IPS-NIHi7 (cell line): ENCODE data around the gene ADGRL3.
"Not testable (repeated sequence)": the region's sequence is repeated elsewhere in the genome, so short reads cannot be mapped to it uniquely, and the experiment has no call there.

Source experiments
- DNase-seq: peaks from one replicate; pipeline ENCODE4 v3.0.0; 2012; ENCODE audit warnings: mixed read lengths; ENCODE audit errors: extremely low spot score

Gene ADGRL3

GRCh38 chr4:61756937-61757336 lies 556.8 kb downstream of the ADGRL3 start:
- not testable (repeated sequence) for DNase-seq

GRCh38 chr4:61757983-61758382 lies 557.9 kb downstream of the ADGRL3 start:
- DNase-seq: not testable (repeated sequence)

- DNase-seq: not testable (repeated sequence)
Measured at GRCh38 chr4:61758596-61758995, 558.5 kb downstream of the ADGRL3 start.

GRCh38 chr4:61759245-61759644 lies 559.1 kb downstream of the ADGRL3 start:
- not testable (repeated sequence) for DNase-seq

GRCh38 chr4:61759885-61760284 lies 559.8 kb downstream of the ADGRL3 start:
- not testable (repeated sequence) for DNase-seq

GRCh38 chr4:61760820-61761219 lies 560.7 kb downstream of the ADGRL3 start:
- no peak for DNase-seq

GRCh38 chr4:61762722-61763627 lies 562.8 kb downstream of the ADGRL3 start:
- DNase-seq: no peak

GRCh38 chr4:61763682-61764081 lies 563.6 kb downstream of the ADGRL3 start:
- no peak for DNase-seq

- DNase-seq: not testable (repeated sequence)
Measured at GRCh38 chr4:61764090-61764489, 564.0 kb downstream of the ADGRL3 start.

- DNase-seq: not testable (repeated sequence)
Measured at GRCh38 chr4:61769444-61770167, 569.5 kb downstream of the ADGRL3 start.

- DNase-seq: no peak
Measured at GRCh38 chr4:61770456-61770855, 570.3 kb downstream of the ADGRL3 start.

- no peak for DNase-seq
Measured at GRCh38 chr4:61771056-61771455, 570.9 kb downstream of the ADGRL3 start.

GRCh38 chr4:61772126-61772525 lies 572.0 kb downstream of the ADGRL3 start:
- DNase-seq: no peak

- no peak for DNase-seq
Measured at GRCh38 chr4:61773655-61774245, 573.6 kb downstream of the ADGRL3 start.

GRCh38 chr4:61782133-61782532 lies 582.0 kb downstream of the ADGRL3 start:
- DNase-seq: no peak

GRCh38 chr4:61783050-61783449 lies 582.9 kb downstream of the ADGRL3 start:
- no peak for DNase-seq

GRCh38 chr4:61785761-61786160 lies 585.6 kb downstream of the ADGRL3 start:
- DNase-seq: no peak

- DNase-seq: no peak
Measured at GRCh38 chr4:61786211-61786610, 586.1 kb downstream of the ADGRL3 start.

- DNase-seq: no peak
Measured at GRCh38 chr4:61795998-61796397, 595.9 kb downstream of the ADGRL3 start.

- no peak for DNase-seq
Measured at GRCh38 chr4:61799794-61800193, 599.7 kb downstream of the ADGRL3 start.

GRCh38 chr4:61805227-61805626 lies 605.1 kb downstream of the ADGRL3 start:
- DNase-seq: no peak

GRCh38 chr4:61805979-61806378 lies 605.9 kb downstream of the ADGRL3 start:
- no peak for DNase-seq
